GM12873 (cell line): ENCODE measurements around the gene ULK4.

Experiments
- TF ChIP-seq, protein P1 (sequence below): IDR thresholded peaks from 2 replicates; pipeline ENCODE4 v1.5.1; 2012; ENCODE audit warnings: low read depth, mild to moderate bottlenecking, moderate library complexity, low read length, control low read depth; ENCODE audit not compliant: insufficient read depth; ENCODE audit errors: missing control alignments

Gene ULK4

DNA sequence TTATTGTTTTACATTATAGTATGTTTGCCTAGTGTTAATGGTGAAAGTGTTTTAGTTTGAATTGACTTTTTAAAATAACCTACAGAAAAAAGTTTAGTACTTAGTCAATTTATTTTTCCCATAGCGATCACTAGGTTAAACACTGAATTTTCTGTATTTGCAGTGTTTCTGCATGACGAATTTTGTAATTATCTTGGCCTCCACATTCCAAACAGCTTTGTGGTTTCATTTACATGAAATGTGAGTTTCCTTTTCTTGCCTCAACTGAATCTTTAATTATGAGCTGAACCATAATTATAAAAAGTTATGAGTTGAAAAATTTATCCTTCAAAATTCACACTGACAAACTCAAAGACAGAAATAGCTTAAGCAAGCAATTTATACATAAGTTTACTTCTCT is 527.1 kb downstream of the ULK4 start:
- TF ChIP-seq, protein P1, sequence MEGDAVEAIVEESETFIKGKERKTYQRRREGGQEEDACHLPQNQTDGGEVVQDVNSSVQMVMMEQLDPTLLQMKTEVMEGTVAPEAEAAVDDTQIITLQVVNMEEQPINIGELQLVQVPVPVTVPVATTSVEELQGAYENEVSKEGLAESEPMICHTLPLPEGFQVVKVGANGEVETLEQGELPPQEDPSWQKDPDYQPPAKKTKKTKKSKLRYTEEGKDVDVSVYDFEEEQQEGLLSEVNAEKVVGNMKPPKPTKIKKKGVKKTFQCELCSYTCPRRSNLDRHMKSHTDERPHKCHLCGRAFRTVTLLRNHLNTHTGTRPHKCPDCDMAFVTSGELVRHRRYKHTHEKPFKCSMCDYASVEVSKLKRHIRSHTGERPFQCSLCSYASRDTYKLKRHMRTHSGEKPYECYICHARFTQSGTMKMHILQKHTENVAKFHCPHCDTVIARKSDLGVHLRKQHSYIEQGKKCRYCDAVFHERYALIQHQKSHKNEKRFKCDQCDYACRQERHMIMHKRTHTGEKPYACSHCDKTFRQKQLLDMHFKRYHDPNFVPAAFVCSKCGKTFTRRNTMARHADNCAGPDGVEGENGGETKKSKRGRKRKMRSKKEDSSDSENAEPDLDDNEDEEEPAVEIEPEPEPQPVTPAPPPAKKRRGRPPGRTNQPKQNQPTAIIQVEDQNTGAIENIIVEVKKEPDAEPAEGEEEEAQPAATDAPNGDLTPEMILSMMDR, result no peak

DNA sequence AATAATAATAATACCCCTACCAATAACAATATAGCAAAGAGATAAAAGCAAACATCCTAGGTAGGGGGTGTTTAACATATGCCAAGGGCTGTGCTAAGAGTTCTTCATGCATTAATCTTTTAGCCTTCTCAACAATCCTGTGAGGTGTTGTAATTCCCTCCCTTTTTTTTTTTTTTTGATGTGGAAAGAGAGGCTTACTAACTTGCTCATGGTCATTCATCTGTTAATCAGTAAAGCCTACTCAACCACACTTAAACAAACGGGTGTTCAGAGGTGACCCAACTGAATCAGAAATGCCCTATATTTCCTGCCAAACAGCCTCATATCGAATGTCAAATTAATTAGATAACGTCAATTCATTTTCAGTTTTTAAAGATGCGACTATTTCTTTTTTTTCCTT is 530.5 kb downstream of the ULK4 start:
- TF ChIP-seq, protein P1, result no peak

DNA sequence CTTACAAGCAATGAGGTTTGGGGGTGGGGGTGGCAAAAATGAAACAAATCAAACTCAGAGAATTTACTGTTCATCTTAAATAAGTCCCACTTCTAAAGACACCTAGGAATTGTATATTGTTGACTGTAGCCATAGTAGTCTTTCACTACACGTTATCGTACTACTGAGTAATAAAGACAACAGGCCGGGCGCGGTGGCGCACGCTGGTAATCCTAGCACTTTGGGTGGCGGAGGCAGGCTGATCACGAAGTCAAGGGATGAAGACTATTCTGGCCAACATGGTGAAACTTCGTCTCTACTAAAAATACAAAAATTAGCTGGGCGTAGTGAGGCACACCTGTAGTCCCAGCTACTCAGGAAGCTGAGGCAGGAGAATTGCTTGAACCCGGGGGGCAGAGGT is 531.0 kb downstream of the ULK4 start:
- TF ChIP-seq, protein P1, result no peak

DNA sequence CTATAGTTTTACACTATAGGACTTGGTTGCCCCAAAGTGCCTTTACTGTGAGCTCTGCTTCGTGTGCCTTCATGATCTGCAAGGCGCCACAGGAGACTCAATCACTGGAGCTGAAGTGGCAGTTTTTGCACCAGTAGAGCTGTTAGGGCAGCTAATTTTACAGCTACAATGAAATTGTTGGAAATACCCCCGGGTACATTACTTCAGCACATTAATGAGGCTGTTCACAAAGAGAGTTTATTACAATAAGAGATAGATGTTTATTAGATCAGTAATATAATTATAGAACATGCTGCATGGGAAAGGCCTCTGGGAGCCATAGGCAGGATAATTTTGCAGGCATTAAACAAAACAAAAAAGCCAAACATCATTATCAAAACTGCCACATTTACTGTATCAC is 531.5 kb downstream of the ULK4 start:
- TF ChIP-seq, protein P1, result no peak

DNA sequence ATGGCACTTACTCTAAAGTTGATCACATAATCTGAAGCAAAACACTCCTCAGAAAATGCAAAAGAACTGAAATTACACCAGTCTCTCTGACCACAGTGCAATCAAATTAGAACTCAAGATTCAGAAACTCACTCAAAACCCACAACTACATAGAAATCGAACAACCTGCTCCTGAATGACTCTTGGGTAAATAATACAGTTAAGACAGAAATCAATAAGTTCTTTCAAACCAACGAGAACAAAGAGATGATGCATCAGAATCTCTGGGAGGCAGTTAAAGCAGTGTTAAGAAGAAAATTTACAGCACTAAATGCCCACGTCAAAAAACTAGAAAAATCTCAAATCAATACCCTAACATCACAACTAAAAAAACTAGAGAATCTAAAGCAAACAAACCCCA is 535.4 kb downstream of the ULK4 start:
- TF ChIP-seq, protein P1, result no peak

DNA sequence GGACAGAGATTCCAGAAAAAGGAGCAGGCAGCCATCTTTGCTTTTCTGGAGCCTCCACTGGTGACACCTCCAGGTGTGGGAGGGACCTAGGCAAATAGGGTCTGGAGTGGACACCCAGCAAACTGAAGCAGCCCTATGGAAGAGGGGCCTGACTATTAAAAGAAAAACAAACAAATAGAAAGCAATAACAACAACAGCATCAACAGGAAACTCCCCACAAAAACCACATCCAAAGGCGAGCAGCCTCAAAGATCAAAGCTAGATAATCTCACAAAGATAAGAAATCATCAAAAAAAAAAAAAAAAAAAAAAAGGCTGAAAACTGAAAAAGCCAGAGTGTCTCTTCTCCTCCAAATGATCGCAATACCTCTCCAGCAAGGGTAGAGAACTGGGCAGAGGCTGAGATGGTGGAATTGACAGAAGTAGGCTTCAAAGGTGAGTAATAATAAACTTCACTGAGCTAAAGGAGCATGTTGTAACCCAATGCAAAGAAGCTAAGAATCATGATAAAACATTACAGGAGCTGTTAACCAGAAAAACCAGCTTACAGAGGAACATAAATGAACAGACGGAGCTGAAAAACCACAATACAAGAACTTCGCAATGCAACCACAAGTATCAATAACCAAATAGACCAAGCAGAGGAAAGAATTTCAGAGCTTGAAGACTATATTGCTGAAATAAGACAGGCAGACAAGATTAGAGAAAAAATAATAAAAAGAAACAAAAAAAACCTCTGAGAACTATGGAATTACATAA is 537.2 kb downstream of the ULK4 start:
- TF ChIP-seq, protein P1, result no peak

DNA sequence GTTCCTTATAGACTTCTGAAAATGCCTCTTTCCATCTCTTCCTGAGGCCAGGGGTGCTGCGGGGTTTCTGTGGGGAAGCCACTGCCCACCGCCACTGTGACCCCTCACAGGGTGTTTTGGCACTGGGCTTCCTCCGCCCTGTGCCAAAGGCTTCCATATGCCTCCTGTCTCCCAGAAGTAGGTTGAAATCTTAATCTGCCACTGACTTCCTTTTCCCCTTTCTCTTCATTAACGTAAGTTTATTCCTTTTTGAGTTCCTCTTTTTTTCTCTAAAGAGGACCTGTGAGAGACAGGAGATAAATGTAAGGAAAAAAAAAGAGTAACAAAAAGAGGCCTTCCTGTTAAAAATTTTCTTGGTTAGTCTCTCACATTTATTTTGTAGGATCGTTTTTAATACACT is 542.1 kb downstream of the ULK4 start:
- TF ChIP-seq, protein P1, result no peak
